GM12878 (cell line): ENCODE results near the gene SPCS3. TPM values are rescaled to one million over a fixed set of nuclear protein-coding genes. Genes with fewer than 3 reads are reported as not detected.

Source experiments
- NFYA ChIP-seq: IDR thresholded peaks from 2 replicates; pipeline ENCODE4 v1.6.1; 2011; ENCODE audit warnings: low read depth, mild to moderate bottlenecking, low read length, improper control_type of control experiment, borderline replicate concordance
- NR2F1 ChIP-seq: fragments of 450-650 bp; conservative IDR thresholded peaks from 2 replicates; pipeline ENCODE4 v1.6.1; 2017; ENCODE audit warnings: mild to moderate bottlenecking
- SMARCA5 ChIP-seq: fragments of 450-650 bp; IDR thresholded peaks from 2 replicates; pipeline ENCODE4 v1.6.1; 2017; ENCODE audit warnings: mild to moderate bottlenecking
- WRNIP1 ChIP-seq: IDR thresholded peaks from 2 replicates; pipeline ENCODE4 v1.6.1; 2011; ENCODE audit warnings: low read depth, low read length, improper control_type of control experiment, borderline replicate concordance
- polyA plus RNA-seq, 11 experiments: library from polyadenylated mRNA; depleted of rRNA in 4 of 11; unstranded in 6 of 11; stranded (reverse) in 5 of 11; fragments of >200 nt; fragmentation: Nextera tagmentation in 4 of 11; fragmentation: Illumina TruSeq in 1 of 11; extraction: Ambion mirVana in 4 of 11; extraction: Trizol in 1 of 11; gene quantifications; 1 replicate in 1 of 11; 2 replicates in 10 of 11; pipeline versions ENCODE4 v1.2.1 to v1.2.3, GENCODE V29; 2011 to 2016; ENCODE audit warnings: inconsistent platforms in 2 of 11, missing spikeins in 2 of 11, low read depth in 1 of 11
- total RNA-seq, 4 experiments: library from RNA; depleted of rRNA in 3 of 4; stranded (reverse); fragments of >200 nt in 3 of 4; fragmentation: Illumina TruSeq in 1 of 4; extraction: Trizol in 1 of 4; gene quantifications; 2 replicates each; pipeline versions ENCODE4 v1.2.1 to v1.2.3, GENCODE V29; 2013 to 2021
- TF ChIP-seq, protein P1 (sequence below): fragments of 150-350 bp; IDR thresholded peaks from 2 replicates; pipeline ENCODE4 v1.6.1; 2016; ENCODE audit warnings: low read depth, low read length
- TF ChIP-seq, protein P2 (sequence below), 3 experiments: IDR thresholded peaks in 2 of 3; conservative IDR thresholded peaks in 1 of 3; 2 replicates each; pipeline ENCODE4 v1.5.1; 2011; ENCODE audit warnings: low read depth in 3 of 3, low read length in 3 of 3, mild to moderate bottlenecking in 3 of 3, control low read depth in 2 of 3, moderate library complexity in 2 of 3, inconsistent platforms in 1 of 3, mixed read lengths in 1 of 3; ENCODE audit not compliant: control insufficient read depth in 2 of 3, insufficient read depth in 1 of 3; ENCODE audit errors: extremely low read depth in 1 of 3

Gene SPCS3
- total and polyA plus RNA-seq, 10 of the 15 experiments (the other 5 are each of a cell fraction or from before 2014, with no cell fraction given) = 50.0 to 151 (median 76.4) TPM

DNA sequence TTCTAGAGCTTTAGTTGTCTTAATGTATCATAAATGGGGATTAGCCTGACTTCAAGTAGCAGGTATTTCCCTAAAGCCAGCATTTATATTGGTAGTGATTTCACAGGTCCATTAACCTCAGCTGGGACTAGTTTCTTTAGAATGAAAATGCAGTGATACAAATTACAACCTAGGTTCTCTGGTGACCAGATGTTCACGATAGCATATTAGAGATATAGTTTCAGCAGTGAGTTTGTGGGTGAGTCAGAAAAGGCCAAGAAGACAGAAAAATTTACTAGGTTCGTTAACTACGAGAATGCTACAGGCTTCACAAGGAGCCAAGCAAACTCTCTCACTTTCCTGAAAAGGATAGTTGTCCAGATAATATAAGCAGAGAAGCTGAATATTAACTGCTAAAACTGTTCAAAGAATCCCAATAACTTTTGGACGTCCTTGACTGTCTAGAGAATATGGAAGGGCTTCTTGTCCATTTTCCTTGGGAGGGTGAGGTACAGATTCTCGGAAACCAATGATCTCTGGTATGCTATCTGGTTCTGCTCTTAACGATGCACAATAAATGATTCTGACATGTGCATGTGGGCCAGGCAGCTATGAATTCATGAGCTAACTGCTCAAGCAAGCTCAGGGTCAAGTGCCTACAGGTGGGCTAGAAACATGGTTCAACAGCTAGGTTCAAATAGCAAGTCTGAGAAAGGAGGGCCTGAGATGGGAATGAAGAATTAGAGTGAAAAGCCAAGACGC, 6.0 kb upstream of the SPCS3 start (continued):
- TF ChIP-seq, protein P1, sequence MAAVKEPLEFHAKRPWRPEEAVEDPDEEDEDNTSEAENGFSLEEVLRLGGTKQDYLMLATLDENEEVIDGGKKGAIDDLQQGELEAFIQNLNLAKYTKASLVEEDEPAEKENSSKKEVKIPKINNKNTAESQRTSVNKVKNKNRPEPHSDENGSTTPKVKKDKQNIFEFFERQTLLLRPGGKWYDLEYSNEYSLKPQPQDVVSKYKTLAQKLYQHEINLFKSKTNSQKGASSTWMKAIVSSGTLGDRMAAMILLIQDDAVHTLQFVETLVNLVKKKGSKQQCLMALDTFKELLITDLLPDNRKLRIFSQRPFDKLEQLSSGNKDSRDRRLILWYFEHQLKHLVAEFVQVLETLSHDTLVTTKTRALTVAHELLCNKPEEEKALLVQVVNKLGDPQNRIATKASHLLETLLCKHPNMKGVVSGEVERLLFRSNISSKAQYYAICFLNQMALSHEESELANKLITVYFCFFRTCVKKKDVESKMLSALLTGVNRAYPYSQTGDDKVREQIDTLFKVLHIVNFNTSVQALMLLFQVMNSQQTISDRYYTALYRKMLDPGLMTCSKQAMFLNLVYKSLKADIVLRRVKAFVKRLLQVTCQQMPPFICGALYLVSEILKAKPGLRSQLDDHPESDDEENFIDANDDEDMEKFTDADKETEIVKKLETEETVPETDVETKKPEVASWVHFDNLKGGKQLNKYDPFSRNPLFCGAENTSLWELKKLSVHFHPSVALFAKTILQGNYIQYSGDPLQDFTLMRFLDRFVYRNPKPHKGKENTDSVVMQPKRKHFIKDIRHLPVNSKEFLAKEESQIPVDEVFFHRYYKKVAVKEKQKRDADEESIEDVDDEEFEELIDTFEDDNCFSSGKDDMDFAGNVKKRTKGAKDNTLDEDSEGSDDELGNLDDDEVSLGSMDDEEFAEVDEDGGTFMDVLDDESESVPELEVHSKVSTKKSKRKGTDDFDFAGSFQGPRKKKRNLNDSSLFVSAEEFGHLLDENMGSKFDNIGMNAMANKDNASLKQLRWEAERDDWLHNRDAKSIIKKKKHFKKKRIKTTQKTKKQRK = no peak
- TF ChIP-seq NR2F1 = no peak
- TF ChIP-seq NFYA = no peak
- TF ChIP-seq WRNIP1 = no peak
- TF ChIP-seq, protein P2, sequence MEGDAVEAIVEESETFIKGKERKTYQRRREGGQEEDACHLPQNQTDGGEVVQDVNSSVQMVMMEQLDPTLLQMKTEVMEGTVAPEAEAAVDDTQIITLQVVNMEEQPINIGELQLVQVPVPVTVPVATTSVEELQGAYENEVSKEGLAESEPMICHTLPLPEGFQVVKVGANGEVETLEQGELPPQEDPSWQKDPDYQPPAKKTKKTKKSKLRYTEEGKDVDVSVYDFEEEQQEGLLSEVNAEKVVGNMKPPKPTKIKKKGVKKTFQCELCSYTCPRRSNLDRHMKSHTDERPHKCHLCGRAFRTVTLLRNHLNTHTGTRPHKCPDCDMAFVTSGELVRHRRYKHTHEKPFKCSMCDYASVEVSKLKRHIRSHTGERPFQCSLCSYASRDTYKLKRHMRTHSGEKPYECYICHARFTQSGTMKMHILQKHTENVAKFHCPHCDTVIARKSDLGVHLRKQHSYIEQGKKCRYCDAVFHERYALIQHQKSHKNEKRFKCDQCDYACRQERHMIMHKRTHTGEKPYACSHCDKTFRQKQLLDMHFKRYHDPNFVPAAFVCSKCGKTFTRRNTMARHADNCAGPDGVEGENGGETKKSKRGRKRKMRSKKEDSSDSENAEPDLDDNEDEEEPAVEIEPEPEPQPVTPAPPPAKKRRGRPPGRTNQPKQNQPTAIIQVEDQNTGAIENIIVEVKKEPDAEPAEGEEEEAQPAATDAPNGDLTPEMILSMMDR (IDR thresholded peaks at IDR 0.05 in 2 of 3, conservative IDR thresholded peaks at IDR 0.05 in 1 of 3; ENCODE audit: control insufficient read depth in 2 of 3, extremely low read depth in 1 of 3, insufficient read depth in 1 of 3, low read depth in 3 of 3, low read length in 3 of 3) = no peak
- no peak for TF ChIP-seq SMARCA5
